ENCODE results near the gene NALCN. TPM values are rescaled to one million over a fixed set of nuclear protein-coding genes. Genes with fewer than 3 reads are reported as not detected.

The NALCN gene
- total and polyA plus RNA-seq, 2 experiments from 2014 or later = 0.50 to 0.87 TPM

- TF ChIP-seq, protein P1, sequence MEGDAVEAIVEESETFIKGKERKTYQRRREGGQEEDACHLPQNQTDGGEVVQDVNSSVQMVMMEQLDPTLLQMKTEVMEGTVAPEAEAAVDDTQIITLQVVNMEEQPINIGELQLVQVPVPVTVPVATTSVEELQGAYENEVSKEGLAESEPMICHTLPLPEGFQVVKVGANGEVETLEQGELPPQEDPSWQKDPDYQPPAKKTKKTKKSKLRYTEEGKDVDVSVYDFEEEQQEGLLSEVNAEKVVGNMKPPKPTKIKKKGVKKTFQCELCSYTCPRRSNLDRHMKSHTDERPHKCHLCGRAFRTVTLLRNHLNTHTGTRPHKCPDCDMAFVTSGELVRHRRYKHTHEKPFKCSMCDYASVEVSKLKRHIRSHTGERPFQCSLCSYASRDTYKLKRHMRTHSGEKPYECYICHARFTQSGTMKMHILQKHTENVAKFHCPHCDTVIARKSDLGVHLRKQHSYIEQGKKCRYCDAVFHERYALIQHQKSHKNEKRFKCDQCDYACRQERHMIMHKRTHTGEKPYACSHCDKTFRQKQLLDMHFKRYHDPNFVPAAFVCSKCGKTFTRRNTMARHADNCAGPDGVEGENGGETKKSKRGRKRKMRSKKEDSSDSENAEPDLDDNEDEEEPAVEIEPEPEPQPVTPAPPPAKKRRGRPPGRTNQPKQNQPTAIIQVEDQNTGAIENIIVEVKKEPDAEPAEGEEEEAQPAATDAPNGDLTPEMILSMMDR (conservative IDR thresholded peaks at IDR 0.05; ENCODE audit: low read depth in 2 of 2) = no peak
- TF ChIP-seq CREB1 (CRISPR knock-in tag; IDR thresholded peaks at IDR 0.05; ENCODE audit: low read depth) (no peak), ZNF114 (CRISPR knock-in tag; IDR thresholded peaks at IDR 0.05) (no peak), JUNB (IDR thresholded peaks at IDR 0.05; ENCODE audit: unreplicated experiment) (no peak)
Observed at GRCh38 chr13:101429733-101430132, 13.4 kb upstream of the NALCN start (continued).

DNA sequence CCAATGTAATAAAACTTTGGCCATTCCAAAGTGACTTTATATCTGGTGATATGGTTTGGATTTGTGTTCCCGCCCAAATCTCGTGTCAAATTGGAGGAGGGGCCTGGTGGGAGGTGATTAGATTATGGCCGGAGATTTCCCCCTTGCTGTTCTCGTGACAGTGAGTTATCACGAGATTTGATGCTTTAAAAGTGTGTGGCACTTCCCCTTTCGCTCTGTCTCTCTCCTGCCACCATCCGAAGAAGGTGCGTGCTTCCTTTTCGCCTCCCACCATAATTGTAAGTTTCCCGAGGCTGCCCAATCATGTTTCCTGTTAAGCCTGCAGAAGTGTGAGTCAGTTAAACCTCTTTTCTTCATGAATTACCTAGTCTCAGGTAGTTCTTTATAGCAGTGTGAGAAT is 9.3 kb upstream of the NALCN start:
- no peaks in the 10 kb centered on the region for H3K4me1 Mint-ChIP-seq
- Histone ChIP-seq H3K79me2 (replicated peaks; ENCODE audit: insufficient read depth) (no peaks in the 10 kb centered on the region), H4K20me1 (replicated peaks; ENCODE audit: insufficient read depth) (no peaks in the 10 kb centered on the region), H3K4me1 (ENCODE audit: insufficient read depth) (no peaks in the 10 kb centered on the region), H3K36me3 (ENCODE audit: insufficient read depth) (no peaks in the 10 kb centered on the region), H3K9me2 (ENCODE audit: insufficient read depth) (no peaks in the 10 kb centered on the region), H3K4me3 (no peak overlapping the region), H3K4me2 (no peak overlapping the region), H3K27ac (ENCODE audit: low read depth) (no peak overlapping the region), H2AFZ (no peak overlapping the region), H3F3A (replicated peaks; ENCODE audit: low read depth) (no peaks in the 10 kb centered on the region), H3K27me3 (ENCODE audit: insufficient read depth) (no peaks in the 10 kb centered on the region)
- no peak overlapping the region for H3K4me3 Mint-ChIP-seq
- ATAC-seq (no peak), DNase-seq (ENCODE audit: low spot score) (no peak)
- H3K36me3 Mint-ChIP-seq (ENCODE audit: low read depth) = no peaks in the 10 kb centered on the region
- no peak overlapping the region for H3K27ac Mint-ChIP-seq
- TF ChIP-seq EZH2phosphoT487 (IDR thresholded peaks at IDR 0.05; ENCODE audit: unreplicated experiment) (no peak), POLR2AphosphoS5 (IDR thresholded peaks at IDR 0.05; ENCODE audit: low read depth) (no peak), ZNF114 (CRISPR knock-in tag; IDR thresholded peaks at IDR 0.05) (no peak), ETS1 (IDR thresholded peaks at IDR 0.05) (no peak), STAT1 (IDR thresholded peaks at IDR 0.05; ENCODE audit: unreplicated experiment) (no peak), JUNB (IDR thresholded peaks at IDR 0.05; ENCODE audit: unreplicated experiment) (no peak), EZH2 (IDR thresholded peaks at IDR 0.05; ENCODE audit: low read depth, unreplicated experiment) (no peak)
- TF ChIP-seq, protein P2, sequence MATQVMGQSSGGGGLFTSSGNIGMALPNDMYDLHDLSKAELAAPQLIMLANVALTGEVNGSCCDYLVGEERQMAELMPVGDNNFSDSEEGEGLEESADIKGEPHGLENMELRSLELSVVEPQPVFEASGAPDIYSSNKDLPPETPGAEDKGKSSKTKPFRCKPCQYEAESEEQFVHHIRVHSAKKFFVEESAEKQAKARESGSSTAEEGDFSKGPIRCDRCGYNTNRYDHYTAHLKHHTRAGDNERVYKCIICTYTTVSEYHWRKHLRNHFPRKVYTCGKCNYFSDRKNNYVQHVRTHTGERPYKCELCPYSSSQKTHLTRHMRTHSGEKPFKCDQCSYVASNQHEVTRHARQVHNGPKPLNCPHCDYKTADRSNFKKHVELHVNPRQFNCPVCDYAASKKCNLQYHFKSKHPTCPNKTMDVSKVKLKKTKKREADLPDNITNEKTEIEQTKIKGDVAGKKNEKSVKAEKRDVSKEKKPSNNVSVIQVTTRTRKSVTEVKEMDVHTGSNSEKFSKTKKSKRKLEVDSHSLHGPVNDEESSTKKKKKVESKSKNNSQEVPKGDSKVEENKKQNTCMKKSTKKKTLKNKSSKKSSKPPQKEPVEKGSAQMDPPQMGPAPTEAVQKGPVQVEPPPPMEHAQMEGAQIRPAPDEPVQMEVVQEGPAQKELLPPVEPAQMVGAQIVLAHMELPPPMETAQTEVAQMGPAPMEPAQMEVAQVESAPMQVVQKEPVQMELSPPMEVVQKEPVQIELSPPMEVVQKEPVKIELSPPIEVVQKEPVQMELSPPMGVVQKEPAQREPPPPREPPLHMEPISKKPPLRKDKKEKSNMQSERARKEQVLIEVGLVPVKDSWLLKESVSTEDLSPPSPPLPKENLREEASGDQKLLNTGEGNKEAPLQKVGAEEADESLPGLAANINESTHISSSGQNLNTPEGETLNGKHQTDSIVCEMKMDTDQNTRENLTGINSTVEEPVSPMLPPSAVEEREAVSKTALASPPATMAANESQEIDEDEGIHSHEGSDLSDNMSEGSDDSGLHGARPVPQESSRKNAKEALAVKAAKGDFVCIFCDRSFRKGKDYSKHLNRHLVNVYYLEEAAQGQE (IDR thresholded peaks at IDR 0.05; ENCODE audit: unreplicated experiment) = no peak
- TF ChIP-seq, protein P1 (conservative IDR thresholded peaks at IDR 0.05; ENCODE audit: low read depth in 2 of 2) = no peak
- no peaks in the 10 kb centered on the region for H3K27me3 Mint-ChIP-seq (ENCODE audit: insufficient read depth, low read depth, poor library complexity)
- no peaks in the 10 kb centered on the region for H3K9me3 Mint-ChIP-seq
